Pulmonary artery endothelial cell (primary cell): ENCODE data around the gene GBP5. TPM values are rescaled to one million over a fixed set of nuclear protein-coding genes. Genes with fewer than 3 reads are reported as not detected.

Experiments
- total RNA-seq: library from RNA; depleted of rRNA; stranded (reverse); fragments of >200 nt; gene quantifications from 2 replicates; pipeline ENCODE4 v1.2.3, GENCODE V29; 2014

The GBP5 gene
- total RNA-seq, 1 donor from 2014 or later = 0.20 TPM

Other genes with a start within 250 kb of the GBP5 start
- gene GBP3, start 250.0 kb downstream of the GBP5 start, total RNA-seq = 12.7 and 23.9 TPM in 2 replicates
- 20.8 and 35.6 TPM in 2 replicates for gene GBP1, start 207.7 kb downstream of the GBP5 start, total RNA-seq
- gene GBP2, start 146.7 kb downstream of the GBP5 start, total RNA-seq = 61.6 and 79.6 TPM in 2 replicates
- gene GBP7, start 96.9 kb downstream of the GBP5 start, total RNA-seq = not detected in 2 replicates
- gene GBP4, start 73.9 kb downstream of the GBP5 start, total RNA-seq = 3.1 and 10.5 TPM in 2 replicates
- not detected in 2 replicates for gene GBP6, start 91.2 kb upstream of the GBP5 start, total RNA-seq